ENCODE data around the gene CBFA2T3.

DNA sequence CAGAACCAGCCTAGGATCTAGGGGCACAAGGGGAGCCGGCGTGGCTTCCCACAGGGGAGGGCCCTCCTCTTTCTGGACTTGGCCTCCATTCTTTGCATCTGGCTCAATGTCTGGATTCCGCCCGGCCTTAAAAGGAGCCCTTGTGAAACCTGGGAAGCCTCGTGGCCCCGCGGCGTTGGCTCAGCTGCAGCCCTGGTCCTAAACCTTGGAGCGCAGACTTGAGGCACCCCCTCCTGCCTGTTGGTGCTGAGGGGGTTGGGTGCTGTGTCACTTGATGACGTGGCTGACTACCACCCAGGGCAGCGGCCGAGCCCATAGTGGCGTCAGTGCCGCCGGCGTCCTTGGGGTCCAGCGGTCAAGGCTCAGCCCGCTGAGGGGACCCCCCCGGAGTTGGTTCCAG lies 115.6 kb downstream of the CBFA2T3 start:
- TF ChIP-seq, protein P1, sequence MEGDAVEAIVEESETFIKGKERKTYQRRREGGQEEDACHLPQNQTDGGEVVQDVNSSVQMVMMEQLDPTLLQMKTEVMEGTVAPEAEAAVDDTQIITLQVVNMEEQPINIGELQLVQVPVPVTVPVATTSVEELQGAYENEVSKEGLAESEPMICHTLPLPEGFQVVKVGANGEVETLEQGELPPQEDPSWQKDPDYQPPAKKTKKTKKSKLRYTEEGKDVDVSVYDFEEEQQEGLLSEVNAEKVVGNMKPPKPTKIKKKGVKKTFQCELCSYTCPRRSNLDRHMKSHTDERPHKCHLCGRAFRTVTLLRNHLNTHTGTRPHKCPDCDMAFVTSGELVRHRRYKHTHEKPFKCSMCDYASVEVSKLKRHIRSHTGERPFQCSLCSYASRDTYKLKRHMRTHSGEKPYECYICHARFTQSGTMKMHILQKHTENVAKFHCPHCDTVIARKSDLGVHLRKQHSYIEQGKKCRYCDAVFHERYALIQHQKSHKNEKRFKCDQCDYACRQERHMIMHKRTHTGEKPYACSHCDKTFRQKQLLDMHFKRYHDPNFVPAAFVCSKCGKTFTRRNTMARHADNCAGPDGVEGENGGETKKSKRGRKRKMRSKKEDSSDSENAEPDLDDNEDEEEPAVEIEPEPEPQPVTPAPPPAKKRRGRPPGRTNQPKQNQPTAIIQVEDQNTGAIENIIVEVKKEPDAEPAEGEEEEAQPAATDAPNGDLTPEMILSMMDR (IDR thresholded peaks at IDR 0.05; ENCODE audit: borderline replicate concordance, extremely low read depth, low read length, poor library complexity, severe bottlenecking), result no peak
- TF ChIP-seq EZH2 (IDR thresholded peaks at IDR 0.05; ENCODE audit: borderline replicate concordance, low read depth, low read length, severe bottlenecking), result no peak

All from DND-41 (cell line).